ENCODE data around the gene GMDS.

The GMDS gene

DNA sequence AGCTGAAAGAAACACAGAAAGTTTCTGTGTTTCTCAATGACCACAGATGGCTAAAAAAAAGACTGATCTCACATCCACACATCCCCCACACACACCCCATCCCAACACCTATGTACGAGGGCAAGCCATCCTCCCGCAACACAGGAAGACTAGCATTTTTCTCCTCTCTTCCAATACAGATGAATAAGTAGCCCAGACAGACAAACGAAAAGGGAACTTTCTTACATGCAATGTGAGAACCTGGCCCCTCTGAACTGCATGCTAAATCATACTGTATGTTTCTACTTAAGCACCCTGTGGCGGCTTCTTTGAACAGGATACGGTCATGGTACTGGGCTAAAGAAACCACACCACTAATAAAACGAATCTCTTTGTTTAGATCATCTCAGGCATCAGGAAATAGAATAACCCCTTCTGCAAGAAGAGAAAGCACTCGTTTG, 116.2 kb downstream of the GMDS start:
- DNase-seq = no peak

DNA sequence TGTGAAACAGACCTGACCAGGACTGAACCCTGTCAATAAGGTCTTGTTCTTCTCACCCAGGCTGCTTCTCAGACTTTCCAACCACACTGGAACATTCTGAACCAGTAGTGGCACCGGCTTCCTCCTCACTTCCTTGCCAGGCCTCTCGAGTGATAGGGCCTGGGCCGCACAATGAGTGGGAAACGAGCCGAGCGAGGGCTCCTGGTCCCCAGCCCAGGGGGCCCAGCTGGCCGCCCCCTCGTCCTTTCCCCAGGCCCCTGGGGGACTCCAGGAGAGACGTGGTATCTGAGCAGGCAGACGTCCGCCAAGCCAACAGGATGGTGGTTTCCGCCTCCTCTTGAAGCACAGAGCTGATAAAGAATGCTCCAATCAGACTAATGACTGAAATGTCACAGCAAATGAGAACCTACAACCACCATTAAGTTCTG, 117.9 kb downstream of the GMDS start:
- DNase-seq = peak; percentile 72

DNA sequence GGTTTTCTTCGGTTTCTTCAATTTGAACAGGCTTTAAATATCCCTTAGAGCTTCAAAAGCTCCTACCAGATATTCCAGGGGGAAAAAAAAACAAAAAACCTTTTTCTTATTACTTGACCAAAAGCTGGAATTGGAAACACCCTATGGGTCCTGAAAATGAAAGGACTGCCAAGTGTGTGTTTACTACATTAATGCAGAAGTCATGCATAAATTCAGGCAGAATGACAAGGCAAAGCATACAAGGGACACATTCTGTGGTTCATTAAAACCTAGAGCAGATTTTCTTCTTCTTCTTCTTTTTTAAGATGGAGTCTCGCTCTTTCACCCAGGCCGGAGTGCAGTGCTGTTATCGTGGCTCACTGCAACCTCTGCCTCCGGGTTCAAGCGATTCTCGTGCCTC, 119.1 kb downstream of the GMDS start:
- DNase-seq = no peak

DNA sequence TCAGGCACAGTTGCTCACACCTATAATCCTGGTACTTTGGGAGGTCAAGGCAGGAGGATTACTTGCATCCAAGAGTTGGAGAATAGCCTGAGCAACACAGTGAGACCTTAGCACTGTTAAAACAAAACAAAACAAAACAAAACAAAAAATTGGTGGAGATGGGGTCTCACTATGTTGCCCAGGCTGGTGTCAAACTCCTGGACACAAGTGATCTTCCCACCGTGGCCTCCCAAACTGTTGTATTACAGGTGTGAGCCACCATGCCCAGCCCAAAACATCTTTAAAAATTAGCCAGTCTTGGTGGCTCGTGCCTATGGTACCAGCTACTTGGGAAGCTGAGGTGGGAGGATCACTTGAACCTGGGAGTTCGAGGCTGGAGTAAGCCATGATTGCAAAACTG, 120.2 kb downstream of the GMDS start:
- DNase-seq = no peak

DNA sequence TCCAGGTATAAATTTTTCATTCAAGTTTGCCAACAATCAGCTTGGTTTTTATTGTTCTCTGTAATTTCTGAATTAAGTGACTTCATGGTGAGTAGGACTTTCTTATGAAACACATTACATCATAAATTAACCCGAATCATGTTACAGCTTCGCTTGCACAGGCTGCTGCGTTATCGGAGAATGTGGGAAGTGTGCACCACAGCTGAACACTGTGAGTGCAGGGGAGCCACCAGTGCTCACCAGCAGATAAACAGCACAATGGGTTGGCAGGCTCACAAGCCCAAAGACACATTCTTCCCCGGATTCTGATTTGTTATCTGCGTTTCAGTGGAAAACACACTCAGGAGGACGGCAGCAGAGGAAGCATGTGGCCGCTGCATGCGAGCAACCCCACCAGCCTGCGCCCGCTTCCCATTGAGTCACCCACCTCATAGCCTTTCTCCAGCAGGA, 121.1 kb downstream of the GMDS start:
- peak; percentile 94 for DNase-seq

DNA sequence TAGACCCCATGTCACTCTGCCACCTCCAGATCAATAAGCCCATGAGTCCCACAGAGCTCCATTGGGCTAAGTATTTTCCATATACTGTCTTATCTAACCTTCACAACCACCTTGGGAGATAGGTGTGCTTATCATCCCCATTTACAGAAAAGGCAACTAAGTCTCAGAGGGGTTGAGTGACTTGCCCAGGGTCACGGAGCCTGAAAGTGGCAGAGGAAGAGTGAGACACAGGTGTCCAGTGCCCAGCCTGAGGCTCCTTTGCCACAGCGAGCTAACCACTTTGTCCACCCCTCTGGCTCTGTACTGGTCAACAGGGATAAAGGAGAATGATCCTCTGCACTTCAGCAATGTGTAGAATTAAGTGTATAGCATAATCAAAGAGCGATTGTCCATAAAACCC, 124.5 kb downstream of the GMDS start:
- no peak for DNase-seq

DNA sequence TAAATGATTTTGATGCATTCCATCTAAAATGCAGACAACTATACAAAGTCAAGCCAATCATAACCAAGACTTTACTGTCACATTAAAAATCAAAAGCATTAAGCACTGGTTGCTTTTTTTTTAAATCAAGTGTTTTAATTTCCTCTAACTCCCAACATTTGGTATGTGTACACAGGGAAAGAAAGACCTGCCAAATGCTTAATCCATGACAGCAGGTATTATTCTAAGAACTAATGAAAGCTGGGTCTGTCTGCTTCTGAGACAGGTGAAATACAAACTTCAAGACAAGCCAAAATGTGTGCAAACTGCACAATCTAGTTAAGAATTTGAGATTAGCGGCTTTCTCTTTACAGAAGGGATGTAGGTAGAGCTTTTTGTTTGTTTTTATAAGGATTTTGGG, 126.1 kb downstream of the GMDS start:
- no peak for DNase-seq

DNA sequence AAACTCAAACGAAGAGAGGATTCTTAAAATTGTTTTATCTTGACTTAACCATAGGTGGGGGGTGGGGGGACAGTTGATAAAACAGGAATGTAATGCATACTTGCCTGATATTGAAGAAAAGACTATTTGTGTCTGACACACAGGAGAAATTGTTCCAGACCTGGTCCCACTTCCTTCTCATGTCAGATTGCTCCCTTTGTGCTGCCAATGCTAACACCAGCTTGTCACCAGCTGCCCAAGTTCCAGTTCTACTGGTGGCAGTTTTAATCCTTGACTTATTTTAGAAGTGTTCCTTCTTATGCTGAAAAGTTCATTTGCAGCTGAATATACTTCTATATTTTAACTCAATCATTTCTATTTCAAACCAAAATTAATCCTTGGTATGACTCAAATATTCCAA, 127.3 kb downstream of the GMDS start:
- DNase-seq = no peak

DNA sequence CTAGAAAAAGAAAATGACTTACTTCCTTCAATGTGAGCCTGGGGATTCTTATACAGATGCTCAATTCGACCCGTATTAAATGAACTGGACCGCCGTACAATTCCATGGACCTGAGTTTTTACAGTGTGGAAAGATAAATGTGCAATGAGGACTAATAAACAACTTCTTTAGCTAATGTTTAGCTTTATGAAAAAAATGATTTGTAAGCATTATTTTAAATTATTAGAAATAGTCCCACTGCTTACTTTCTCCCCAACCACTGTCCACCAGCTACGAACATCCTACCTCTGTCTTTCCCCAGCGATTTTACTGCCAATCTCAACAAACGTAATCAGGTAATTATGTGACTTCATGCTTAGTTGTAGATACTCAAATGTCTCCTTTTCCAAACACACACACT, 128.0 kb downstream of the GMDS start:
- no peak for DNase-seq

DNA sequence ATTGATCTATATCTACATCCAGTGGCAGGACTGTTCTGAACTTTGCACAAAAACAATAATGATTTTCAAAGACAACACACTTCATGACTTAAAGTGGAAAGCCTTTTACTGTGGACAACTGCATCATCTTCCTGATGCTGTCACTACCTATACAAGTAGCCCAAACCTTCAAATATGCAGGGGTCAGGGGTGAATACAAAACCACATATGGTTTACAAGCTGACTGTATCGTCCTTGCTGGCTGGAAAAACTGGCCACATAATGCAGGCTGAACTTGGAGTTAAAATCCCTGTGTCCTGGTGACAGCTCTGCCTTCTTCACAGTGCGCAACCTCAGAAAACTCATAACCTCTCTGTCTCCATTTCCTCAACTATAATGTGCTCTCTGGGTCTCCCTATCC, 128.9 kb downstream of the GMDS start:
- DNase-seq = no peak

DNA sequence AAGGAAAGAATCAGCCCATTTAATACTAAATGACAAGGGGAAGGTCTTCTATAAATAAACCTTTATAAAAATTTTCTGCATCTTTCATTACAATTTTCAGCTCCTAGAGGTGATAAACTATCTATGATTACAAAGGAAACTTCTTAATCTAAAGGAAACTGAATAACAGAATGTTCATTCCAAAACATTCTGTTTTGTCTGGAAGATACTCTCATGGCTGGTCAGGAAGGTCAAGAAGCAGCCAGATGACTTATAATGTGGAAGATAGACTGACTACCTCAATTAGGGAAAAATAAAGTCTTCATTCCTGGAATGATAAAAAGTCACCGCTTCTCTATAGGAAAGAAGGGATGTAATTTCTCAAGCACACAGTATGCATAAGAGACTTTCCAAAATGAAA, 131.3 kb downstream of the GMDS start:
- no peak for DNase-seq

DNA sequence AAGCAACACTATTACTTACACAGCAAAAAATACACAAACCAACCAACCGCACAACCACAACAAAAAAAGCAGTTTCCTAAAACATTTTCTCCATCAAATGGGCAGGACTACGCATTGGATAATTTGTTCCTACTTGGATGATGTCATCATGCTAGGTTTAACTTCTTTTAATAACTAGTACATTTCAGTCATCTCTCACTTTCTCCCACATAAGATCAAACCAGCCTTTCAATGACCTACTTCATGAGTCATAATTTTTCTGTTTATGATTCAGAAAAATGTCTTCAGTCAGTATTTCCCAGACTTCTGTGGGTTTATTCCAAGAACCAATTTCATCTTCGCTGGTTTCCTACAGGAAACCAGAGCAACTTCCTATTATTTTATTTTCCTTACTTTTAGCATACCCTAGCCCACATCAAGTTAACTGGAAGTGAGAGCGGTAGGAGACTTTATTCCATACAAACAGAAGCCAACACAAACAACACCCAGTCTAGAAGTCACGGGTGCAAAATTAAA, 134.2 kb downstream of the GMDS start:
- no peak for DNase-seq

DNA sequence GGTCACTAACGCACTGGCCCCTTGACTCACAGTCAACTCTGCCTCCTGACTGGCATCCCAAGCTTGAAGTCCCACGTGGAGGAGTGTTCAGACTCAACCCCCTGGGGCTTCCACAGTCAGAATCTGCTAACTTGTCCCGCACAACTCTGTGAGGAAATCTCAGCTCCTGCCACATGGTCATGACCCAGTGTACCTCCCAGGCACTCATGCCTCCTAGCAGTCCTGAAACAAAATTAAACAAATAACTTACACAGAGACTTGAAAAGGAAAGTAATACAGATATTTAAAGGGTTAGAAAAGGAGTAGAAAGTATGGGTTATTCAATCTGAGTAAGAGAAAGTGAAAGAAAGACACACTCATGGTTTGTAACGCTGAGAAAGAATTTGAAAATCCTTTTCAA, 134.9 kb downstream of the GMDS start:
- no peak for DNase-seq

DNA sequence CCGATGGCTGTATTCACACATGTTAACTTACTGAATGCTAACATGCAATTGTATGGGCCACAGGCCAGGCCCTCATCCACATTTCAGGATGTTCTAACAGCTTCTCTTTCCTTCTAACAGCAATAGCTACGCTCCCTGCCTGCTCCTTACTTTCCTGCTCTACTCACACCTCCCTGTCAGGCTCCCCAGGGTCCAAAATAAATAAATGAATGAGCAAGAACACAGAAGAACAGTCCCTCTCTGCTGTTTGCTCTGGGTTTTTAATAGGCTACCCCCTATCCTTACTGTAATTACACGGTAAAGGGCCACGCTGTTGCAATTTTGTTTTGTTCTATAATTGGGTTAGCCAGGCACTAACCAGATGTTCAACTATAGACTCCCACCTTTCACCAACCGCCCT, 135.6 kb downstream of the GMDS start:
- DNase-seq = no peak

DNA sequence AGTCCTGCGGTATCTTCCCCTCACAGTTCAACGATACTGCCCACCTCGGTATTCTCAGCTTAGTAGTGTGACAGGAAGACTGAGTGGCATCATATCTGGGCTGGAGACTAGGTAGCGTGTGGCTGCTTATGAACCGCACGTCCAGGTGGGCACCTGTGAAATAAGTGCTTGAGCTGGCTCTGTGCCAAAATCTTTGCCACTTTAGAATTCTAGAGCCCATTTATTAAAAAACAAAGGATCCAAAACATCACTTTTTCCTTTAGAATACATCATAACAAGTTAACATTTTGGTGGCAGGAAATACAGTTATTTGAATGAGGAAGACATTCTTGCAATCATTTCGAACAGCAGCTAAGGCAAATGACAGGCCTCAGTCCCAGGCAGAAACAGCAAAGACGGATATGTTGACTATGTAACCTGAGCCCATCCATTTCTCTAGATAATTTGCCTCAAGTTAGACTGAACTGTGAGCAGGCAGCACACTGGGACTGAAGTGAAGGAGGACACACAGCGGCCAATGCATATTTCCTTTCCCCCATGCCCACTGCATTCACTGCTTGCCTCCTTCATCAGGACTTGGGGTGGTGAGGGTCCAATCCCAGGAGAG, 136.6 kb downstream of the GMDS start:
- no peak for DNase-seq

DNA sequence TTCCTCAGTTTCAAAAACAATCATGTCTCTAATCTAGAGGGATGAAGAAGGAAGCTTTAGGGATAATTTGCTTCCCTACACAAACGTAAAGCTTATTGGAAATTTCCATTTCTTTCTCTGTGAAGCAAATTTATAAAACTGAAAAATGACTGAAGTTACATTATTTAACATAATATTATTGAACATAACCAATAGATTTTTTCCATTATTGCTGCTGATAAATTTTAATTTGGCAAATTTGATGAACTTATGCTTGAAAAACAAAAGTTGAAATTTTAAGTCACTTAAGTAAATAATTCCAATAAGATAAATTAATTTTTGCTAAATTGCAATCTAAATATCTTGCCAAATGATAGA, 140.9 kb downstream of the GMDS start:
- DNase-seq = no peak

DNA sequence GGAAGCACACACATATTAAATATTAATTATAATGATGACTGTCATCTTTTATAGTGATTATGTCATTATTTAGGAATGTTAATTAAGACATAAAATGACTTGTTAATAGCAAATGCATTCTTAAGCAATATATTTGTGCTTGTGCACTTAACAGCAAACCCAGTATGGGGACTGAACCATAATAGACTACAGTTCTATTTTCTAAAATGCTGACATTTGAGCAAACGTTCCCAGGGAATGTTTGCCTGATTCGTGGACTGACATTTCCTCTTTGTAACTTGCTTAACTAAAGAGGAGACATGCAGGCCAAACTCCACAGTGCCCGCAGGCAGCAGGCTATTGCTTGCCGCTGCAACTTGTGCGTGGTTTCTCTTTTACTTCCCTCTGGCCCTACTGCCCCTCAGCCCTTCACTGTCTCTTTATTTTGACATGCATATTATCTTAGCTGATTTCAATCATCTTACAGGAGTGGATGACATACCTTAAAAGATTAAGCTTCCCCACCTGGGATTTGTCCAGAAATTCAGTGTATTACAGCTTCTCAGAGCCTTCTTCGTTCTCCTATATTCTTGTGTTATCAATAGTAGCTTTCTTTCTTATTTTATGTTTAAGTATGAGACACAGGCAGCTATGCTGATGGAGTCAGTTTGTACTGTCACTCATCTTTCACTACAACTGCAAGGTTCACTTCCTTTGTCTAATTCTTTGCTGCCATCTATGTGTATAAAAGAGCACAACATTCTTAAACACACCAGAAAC, 141.5 kb downstream of the GMDS start:
- DNase-seq = peak; percentile 61

DNA sequence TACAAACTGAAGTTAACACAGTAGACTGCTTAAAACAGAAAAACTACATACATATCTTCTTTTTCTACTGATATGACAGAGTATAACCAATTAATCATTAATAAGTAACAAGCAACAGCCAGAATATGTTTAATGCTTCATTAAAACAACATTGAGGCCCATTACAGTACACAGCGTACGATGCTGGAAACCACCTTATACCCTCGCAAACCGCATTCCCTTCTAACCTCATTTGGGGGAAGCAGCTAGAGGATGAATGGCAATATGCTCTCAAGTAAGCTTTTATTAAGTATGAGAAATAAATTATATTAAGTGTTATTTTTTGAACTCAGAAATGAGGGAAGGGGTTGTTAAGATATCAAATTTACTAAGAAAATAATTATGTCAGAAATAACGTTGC, 142.4 kb downstream of the GMDS start:
- no peak for DNase-seq

DNA sequence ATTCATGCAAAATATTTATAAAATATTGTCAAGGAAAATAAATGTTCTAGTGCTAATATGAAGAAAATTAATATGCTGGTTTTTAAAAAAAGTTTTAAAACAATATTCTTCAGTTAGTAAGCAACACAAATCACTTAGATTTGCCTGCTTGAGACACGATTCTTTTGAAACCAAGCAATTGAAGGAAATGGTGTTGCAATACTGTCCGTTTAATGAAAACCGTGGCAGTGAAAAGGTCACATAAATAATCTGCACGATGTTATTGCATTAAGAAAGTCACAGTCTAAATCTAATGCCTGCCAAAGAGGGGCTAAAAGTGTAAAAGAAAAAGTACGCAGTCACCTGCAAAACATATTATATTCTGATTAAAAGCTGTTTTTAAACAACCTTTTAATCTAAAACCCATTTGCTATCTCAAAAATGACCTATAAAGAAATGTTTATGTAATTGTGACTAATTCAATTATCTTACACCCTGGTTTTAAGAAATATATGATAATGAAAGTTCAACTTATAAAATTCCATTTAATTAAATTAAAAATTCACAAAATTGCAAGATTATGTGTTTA, 143.0 kb downstream of the GMDS start:
- no peak for DNase-seq

DNA sequence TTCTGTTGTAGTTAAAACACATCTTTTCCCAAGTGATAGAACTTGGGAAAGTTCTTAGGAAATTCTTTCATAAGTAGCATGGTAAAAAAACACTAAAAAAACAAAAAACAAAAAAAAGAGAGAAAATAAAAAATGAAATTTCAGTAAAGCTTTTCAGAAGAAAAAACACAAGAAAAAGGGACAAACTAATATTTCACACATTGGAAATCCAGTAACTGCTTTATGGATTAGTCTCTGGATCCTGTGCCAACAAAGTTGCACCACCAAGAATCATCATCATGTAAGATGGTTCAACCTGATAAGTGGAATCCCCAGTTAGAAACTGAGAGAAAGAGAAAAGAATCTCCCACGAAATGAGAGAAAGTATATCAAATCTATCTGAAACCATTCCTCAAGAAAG, 144.2 kb downstream of the GMDS start:
- DNase-seq = no peak

DNA sequence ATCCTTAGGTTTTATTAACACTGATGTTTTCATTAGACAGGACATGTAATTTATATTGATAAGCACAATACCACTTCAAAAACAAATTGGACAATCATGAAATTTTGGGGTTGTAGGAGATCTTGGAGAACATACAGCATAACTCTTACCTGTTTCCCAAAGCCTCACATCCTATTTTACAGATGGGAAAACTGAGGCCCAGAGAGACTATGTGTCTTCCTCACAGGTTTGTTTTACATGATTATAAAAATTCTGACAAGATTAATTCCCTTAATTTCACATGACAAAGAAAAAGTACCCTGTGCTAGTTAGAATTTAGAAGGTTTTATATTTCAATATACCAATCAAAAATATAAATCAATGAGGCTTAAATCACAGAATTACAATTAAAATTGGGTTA, 145.5 kb downstream of the GMDS start:
- DNase-seq = no peak

DNA sequence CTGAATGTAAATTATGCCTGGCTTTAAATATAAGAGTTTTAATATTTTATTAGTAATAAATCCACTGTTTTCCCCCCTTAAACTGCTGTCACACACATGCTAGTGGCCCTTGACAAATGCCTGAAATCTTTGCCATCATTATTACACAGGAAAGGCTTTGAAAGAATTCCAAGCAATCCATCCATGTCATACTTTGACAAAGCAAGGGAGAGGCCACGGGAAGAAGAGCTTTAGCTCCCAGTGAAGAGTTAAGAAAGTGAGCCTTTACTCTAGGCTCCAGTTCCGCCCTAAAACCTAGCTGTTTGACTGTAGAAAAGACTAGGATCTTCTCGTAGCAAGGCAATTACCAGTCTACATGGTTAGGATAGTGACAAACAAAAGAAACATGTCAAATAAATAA, 147.9 kb downstream of the GMDS start:
- DNase-seq = no peak

DNA sequence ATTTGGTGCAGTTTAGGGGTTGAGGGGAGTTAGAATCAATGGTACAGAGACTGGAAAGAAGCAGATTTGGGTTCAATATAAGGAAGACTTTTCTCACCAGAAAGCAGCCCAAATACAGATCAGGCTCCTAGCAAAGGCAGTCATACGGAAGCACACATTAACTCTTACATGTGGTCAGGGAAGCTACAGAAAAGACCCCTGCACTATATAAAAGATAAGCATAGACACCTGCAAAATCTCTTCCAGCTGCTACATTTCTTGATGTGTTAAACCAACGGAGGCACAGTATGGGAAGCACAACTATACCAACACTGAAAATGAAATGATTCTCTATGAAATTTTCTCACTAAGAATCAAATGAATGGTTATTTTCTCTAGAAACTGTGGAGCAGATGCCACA, 150.8 kb downstream of the GMDS start:
- no peak for DNase-seq

DNA sequence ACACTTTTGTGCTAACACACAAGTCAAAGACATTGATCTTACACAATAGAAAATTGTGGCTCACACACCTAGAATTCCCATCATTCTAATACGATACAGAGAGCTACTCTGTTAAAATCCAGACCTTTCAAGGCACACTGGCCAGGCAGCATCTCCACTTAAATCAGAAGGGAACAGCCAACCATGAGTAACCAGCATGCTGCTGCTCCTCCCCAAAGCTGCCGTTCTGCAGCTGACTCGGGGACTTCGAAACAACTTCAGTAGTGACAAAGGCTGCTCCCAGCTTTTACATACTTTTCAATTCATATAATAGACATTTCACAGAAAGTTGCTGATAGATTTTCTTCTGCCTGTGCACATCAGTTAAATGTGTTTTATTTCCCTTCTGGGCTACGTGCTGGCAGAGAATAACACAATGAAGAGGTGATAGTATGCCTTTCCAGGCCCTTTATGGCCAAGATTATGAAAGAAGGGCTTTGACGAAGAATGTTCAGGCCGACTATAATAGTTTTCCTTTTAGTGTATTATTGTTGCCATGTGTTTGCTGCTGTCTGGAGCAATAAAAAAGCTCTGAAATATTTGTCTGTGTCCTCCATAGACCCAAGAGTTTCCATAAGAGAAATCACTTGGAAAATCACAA, 159.0 kb downstream of the GMDS start:
- DNase-seq = no peak
